Lower leg skin (tissue), 4 donors: ENCODE measurements around the gene ZNF425. TPM values are rescaled to one million over a fixed set of nuclear protein-coding genes. Genes with fewer than 3 reads are reported as not detected.

Source experiments
- DNase-seq, 2 donors: peaks; one replicate each; pipeline ENCODE4 v3.0.0-alpha.2; 2019; ENCODE audit warnings: low spot score in 2 of 2
- H3K4me3 ChIP-seq: fragments of 200-600 bp; sonication (generic); 2 replicates; pipeline ENCODE4 v1.5.1; 2017; ENCODE audit warnings: mild to moderate bottlenecking, low read depth; ENCODE audit not compliant: poor library complexity, severe bottlenecking
- CTCF ChIP-seq, 3 donors: fragments of 450-650 bp; IDR thresholded peaks; one replicate each; pipeline ENCODE4 v1.5.1; 2016; ENCODE audit warnings: antibody characterized with exemption in 3 of 3, mild to moderate bottlenecking in 3 of 3, moderate library complexity in 2 of 3
- POLR2A ChIP-seq, 2 donors: fragments of 450-650 bp; IDR thresholded peaks; one replicate each; pipeline ENCODE4 v1.6.1; 2016 to 2017; ENCODE audit warnings: antibody characterized with exemption in 2 of 2, mild to moderate bottlenecking in 1 of 2, moderate library complexity in 1 of 2
- WGBS, 2 donors: methylation state at CpG; one replicate each; pipeline ENCODE4 v1.1.5; 2018; 5-methylcytosine and 5-hydroxymethylcytosine counted together
- intact Hi-C: fragments of 100-400 bp; cut with DNase I; formaldehyde crosslinking; loops from one replicate; pipeline ENCODE4 v1.15.0; 2023; ENCODE audit warnings: low total_unique reads
- total RNA-seq, 4 donors: library from RNA; depleted of rRNA; stranded (reverse); fragments of >200 nt; gene quantifications; one replicate each; pipeline ENCODE4 v1.1.0, GENCODE V29; 2016

The ZNF425 gene
- total RNA-seq, 4 donors from 2014 or later: 4.8 to 5.8 (median 5.4) TPM

- DNase-seq: no peak
- TF ChIP-seq CTCF (IDR thresholded peaks at IDR 0.05) (no peak), POLR2A (IDR thresholded peaks at IDR 0.05) (no peak)
- no peak overlapping the region for H3K4me3 ChIP-seq
- 55 to 66% methylated on average over 1 of the region's 1 CpG for WGBS, 2 donors
- intact Hi-C loops: no loop called here
Measured at GRCh38 chr7:149166142-149166541, 40.0 kb upstream of the ZNF425 start.

DNA sequence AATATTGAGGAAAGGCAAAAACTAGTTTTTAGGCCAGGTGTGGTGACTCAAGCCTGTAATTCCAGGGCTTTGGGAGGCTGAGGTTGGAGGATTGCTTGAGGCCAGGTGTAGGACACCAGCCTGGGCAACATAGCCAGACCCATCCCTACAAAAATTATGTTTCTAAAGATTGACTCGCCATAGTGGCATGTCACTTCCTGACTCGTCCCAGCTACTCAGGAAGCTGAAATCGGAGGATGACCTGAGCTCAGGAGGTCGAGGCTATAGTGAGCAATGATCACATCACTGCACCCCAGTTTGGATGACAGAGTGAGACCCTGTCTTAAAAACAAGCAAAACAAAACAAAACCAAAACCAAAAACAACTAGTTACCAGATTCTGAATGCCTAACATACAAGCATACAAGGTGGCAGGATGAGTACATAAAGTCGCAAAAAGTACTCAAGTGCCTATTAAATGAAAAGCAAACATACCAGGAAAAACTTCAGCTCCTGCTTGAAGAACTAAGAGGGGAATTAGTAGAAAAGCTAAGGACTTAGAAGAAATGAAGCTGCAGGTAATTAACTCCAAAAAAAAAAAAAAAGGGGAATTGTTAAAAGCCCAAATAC is 35.2 kb upstream of the ZNF425 start:
- WGBS, 2 donors: 70 to 74% methylated on average over 5 of the region's 5 CpGs
- TF ChIP-seq POLR2A (IDR thresholded peaks at IDR 0.05) (no peak), CTCF (IDR thresholded peaks at IDR 0.05) (no peak)
- H3K4me3 ChIP-seq: no peak overlapping the region
- DNase-seq: no peak
- intact Hi-C loops: no loop called here

DNA sequence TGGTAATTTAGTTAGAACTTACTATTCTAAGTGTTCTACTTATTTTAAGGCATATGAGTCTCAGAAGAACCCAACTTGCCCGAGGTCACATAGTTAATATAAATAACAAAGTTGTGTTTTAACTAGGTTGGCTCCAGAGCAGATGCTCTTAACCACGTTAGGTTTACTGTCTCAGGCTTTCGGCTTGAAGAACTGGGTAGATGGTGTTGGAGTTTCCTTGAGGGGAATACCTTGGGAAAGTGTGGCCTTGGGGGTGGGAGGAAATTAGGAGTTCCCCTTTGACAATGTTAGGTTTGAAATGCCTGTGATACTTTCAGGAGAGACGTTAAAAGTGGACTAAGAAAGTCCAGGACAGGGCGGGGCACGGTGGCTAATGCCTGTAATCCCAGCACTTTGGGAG is 30.8 kb upstream of the ZNF425 start:
- no peak for DNase-seq
- 87 to 92% methylated on average over 6 of the region's 6 CpGs for WGBS, 2 donors
- intact Hi-C loops: no loop called here
- no peak for TF ChIP-seq POLR2A (IDR thresholded peaks at IDR 0.05)
- no peak overlapping the region for H3K4me3 ChIP-seq

GRCh38 chr7:149154056-149154455 is 27.9 kb upstream of the ZNF425 start:
- no peak for DNase-seq
- intact Hi-C loops: no loop called here
- WGBS, 2 donors: 68 to 71% methylated on average over 11 of the region's 11 CpGs
- TF ChIP-seq POLR2A (IDR thresholded peaks at IDR 0.05): no peak
- TF ChIP-seq CTCF (IDR thresholded peaks at IDR 0.05): no peak
- no peak overlapping the region for H3K4me3 ChIP-seq

DNA sequence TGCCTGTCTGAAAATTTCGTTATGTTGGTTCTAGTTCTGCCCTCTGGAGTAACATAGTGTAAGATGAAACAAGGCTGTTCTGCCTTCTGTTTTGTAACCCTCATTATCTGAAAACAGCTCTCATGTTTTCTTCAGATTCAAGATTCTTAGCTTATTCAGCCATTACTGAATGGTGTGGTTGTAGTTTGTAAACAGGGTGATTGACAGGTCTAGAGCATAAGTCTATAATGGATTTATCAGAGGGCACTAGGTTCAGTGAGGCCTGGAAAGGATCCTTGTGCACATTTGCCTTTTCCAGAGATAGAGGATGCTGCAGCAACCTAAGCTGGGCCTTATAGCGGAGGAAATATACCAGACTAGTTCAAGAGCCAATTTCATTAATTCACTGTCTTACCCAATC is 27.2 kb upstream of the ZNF425 start:
- intact Hi-C loops: no loop called here
- no peak overlapping the region for H3K4me3 ChIP-seq
- 79 to 91% methylated on average over 2 of the region's 2 CpGs for WGBS, 2 donors
- DNase-seq: no peak
- TF ChIP-seq CTCF (IDR thresholded peaks at IDR 0.05): no peak
- TF ChIP-seq POLR2A (IDR thresholded peaks at IDR 0.05): no peak

- intact Hi-C loops: no loop called here
- no peak overlapping the region for H3K4me3 ChIP-seq
- TF ChIP-seq POLR2A (IDR thresholded peaks at IDR 0.05) (no peak), CTCF (IDR thresholded peaks at IDR 0.05) (no peak)
- WGBS, 2 donors: 59 to 67% methylated on average over 4 of the region's 4 CpGs
- no peak for DNase-seq
Measured at GRCh38 chr7:149150981-149151380, 24.9 kb upstream of the ZNF425 start.
